ENCODE data around the gene JDP2.

The JDP2 gene

GRCh38 chr14:75520852-75521251, 93.0 kb downstream of the JDP2 start:
- DNase-seq = no peak

DNA sequence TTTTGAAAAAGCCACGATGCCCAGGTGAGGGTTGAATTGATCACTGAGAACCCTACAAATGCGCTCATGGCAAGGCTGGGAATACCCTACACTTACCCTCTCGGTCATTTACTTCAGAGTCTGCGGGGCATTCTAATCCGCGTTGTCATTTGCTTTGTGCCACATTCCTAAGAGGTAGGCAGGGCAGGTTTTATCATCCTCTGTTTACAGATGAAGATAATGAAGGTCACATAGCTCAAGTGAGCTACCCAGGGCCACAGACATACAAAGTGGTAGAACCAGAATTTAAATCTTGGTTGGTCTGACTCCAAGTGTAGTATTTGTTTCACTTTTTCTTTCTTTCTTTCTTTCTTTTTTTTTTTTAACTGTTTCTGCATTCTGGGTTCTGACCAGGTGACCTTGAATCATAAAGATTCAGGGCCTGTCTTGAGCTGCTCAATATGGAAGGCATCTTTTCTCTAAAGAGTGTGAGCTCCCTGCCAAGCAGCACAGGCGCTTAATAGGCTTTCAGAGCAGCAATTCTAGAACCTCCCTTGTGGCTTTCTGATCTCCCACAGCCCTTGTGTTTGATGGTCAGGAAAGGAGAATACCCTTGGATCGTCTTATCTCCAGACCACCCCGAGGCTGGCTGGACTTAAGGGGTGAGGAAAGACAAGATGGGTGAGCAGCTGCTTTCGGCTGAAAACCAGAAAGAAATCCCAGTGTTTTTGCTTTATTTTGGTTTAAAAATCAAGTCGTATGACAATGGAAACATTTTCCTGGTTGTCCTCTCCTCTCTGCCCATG, 93.8 kb downstream of the JDP2 start:
- DNase-seq = peak; percentile 42

GRCh38 chr14:75522224-75522982, 94.6 kb downstream of the JDP2 start, which contains the start of gene BATF:
TSS of gene BATF (plus strand) at chr14:75522469. CDS start at chr14:75522683, 214 bp downstream.
- peak; percentile 56 for DNase-seq

- DNase-seq = no peak
These were observed 95.1 kb downstream of the JDP2 start for GRCh38 chr14:75522983-75523318.

All from inflammatory macrophage treated with lipopolysaccharide for 4 hours (primary cell).